Kidney epithelial cell (primary cell): Measurements from ENCODE around the gene CLPX. TPM values are rescaled to one million over a fixed set of nuclear protein-coding genes. Genes with fewer than 3 reads are reported as not detected.

ENCODE experiments used
- DNase-seq: peaks from one replicate; pipeline ENCODE4 v3.0.0-alpha.2; 2010; ENCODE audit warnings: low read depth
- H3K27me3 ChIP-seq: 2 replicates; pipeline ENCODE4 v1.6.0; 2011; ENCODE audit warnings: low read length; ENCODE audit not compliant: control insufficient read depth, insufficient read depth
- H3K36me3 ChIP-seq: 2 replicates; pipeline ENCODE4 v1.5.1; 2011; ENCODE audit warnings: low read length; ENCODE audit not compliant: control insufficient read depth, insufficient read depth
- H3K4me3 ChIP-seq: 2 replicates; pipeline ENCODE4 v1.5.1; 2011; ENCODE audit warnings: low read depth, mild to moderate bottlenecking, control low read depth, low read length
- CTCF ChIP-seq: IDR thresholded peaks from 2 replicates; pipeline ENCODE4 v1.5.1; 2011; ENCODE audit warnings: mild to moderate bottlenecking, moderate library complexity, low read length, control low read depth, inconsistent platforms; ENCODE audit not compliant: insufficient read depth, poor library complexity, severe bottlenecking
- total RNA-seq: library from RNA; depleted of rRNA; stranded (reverse); fragments of >200 nt; gene quantifications from 2 replicates; pipeline ENCODE4 v1.2.3, GENCODE V29; 2015

Gene CLPX
- total RNA-seq, 1 donor from 2014 or later = 29.6 TPM

GRCh38 chr15:65215496-65215895 lies 30.4 kb upstream of the CLPX start:
- H3K27me3 ChIP-seq = no peaks in the 10 kb centered on the region
- TF ChIP-seq CTCF = no peak
- no peaks in the 10 kb centered on the region for H3K36me3 ChIP-seq
- DNase-seq = no peak
- H3K4me3 ChIP-seq = no peak overlapping the region

GRCh38 chr15:65214010-65214409 lies 28.9 kb upstream of the CLPX start:
- no peak for TF ChIP-seq CTCF
- DNase-seq = no peak
- Histone ChIP-seq H3K36me3 (no peaks in the 10 kb centered on the region), H3K4me3 (no peak overlapping the region), H3K27me3 (no peaks in the 10 kb centered on the region)

- no peaks in the 10 kb centered on the region for H3K27me3 ChIP-seq
- no peak for TF ChIP-seq CTCF
- no peaks in the 10 kb centered on the region for H3K36me3 ChIP-seq
- DNase-seq = no peak
- no peak overlapping the region for H3K4me3 ChIP-seq
Measured at GRCh38 chr15:65213241-65213640, 28.1 kb upstream of the CLPX start.

GRCh38 chr15:65212097-65212496 lies 27.0 kb upstream of the CLPX start:
- DNase-seq = no peak
- Histone ChIP-seq H3K27me3 (no peaks in the 10 kb centered on the region), H3K4me3 (no peak overlapping the region), H3K36me3 (no peaks in the 10 kb centered on the region)
- TF ChIP-seq CTCF = peak; percentile 50

- Histone ChIP-seq H3K36me3 (no peaks in the 10 kb centered on the region), H3K4me3 (no peak overlapping the region), H3K27me3 (no peaks in the 10 kb centered on the region)
- no peak for DNase-seq
- no peak for TF ChIP-seq CTCF
Measured at GRCh38 chr15:65211482-65211982, 26.4 kb upstream of the CLPX start.

GRCh38 chr15:65210770-65211481 lies 25.8 kb upstream of the CLPX start, which contains the start of gene CILP:
CILP (minus strand) TSS chr15:65211473; CDS start chr15:65209755, 1,718 bp downstream.
- Histone ChIP-seq H3K4me3 (no peak within 1 kb of the TSS), H3K36me3 (no peaks in the 10 kb centered on the region), H3K27me3 (no peaks in the 10 kb centered on the region)
- DNase-seq = no peak
- no peak for TF ChIP-seq CTCF
